GM18499 (cell line): Measurements from ENCODE around the gene BEST1.

Experiments
- ATAC-seq: cut with Tn5 transposase; IDR thresholded peaks from one replicate; pipeline ENCODE4 v1.9.1; 2021; ENCODE audit warnings: moderate number of reproducible peaks; ENCODE audit not compliant: insufficient read depth, unreplicated experiment

BEST1 gene

GRCh38 chr11:62010935-62011528 is 60.9 kb downstream of the BEST1 start:
- ATAC-seq: no peak

GRCh38 chr11:62011881-62012280 is 61.7 kb downstream of the BEST1 start:
- no peak for ATAC-seq

- ATAC-seq: no peak
Measured at GRCh38 chr11:62012451-62012831, 62.3 kb downstream of the BEST1 start.

- no peak for ATAC-seq
Measured at GRCh38 chr11:62012832-62013461, 62.8 kb downstream of the BEST1 start.
